ENCODE results near the gene RASSF1. TPM values are rescaled to one million over a fixed set of nuclear protein-coding genes. Genes with fewer than 3 reads are reported as not detected.
A peak's percentile ranks its signal among the peaks of the same experiment; 100 is the strongest.

Gene RASSF1
- total and polyA plus RNA-seq, 2 of the 13 experiments (the other 11 are each of a cell fraction or from before 2014, with no cell fraction given) = 10.2 to 27.5 TPM

- peak; percentile 78; the same call in 1 of the 2 replicates for TF ChIP-seq ZNF562 (CRISPR knock-in tag; IDR thresholded peaks at IDR 0.05; ENCODE audit: borderline replicate concordance)
- peak; percentile 75; the same call in 1 of the 2 replicates for TF ChIP-seq ZBTB2 (CRISPR knock-in tag; IDR thresholded peaks at IDR 0.05; ENCODE audit: low read depth)
- peak; percentile 81 for TF ChIP-seq RXRA (CRISPR knock-in tag; IDR thresholded peaks at IDR 0.05)
- no peak for TF ChIP-seq ZKSCAN1 (IDR thresholded peaks at IDR 0.05; ENCODE audit: low read length)
- TF ChIP-seq ZNF407 (CRISPR knock-in tag; IDR thresholded peaks at IDR 0.05; ENCODE audit: not compliant biosample characterization) = peak; percentile 89
- TF ChIP-seq IRF9 (CRISPR knock-in tag; IDR thresholded peaks at IDR 0.05; ENCODE audit: borderline replicate concordance) = peak; percentile 90
- TF ChIP-seq THAP9 (CRISPR knock-in tag; IDR thresholded peaks at IDR 0.05; ENCODE audit: borderline replicate concordance) = peak; percentile 92
- TF ChIP-seq TIGD3 (CRISPR knock-in tag; IDR thresholded peaks at IDR 0.05; ENCODE audit: borderline replicate concordance) = peak; percentile 94
- peak; percentile 90 for TF ChIP-seq ZNF639 (CRISPR knock-in tag; conservative IDR thresholded peaks at IDR 0.05)
- TF ChIP-seq GTF3A (CRISPR knock-in tag; conservative IDR thresholded peaks at IDR 0.05) = no peak
These were observed 10.1 kb upstream of the RASSF1 start, which contains the start of the genes CYB561D2 and NPRL2 (continued) for GRCh38 chr3:50350527-50351322.
